PC-3 (cell line): ENCODE measurements around the gene IRGC.

Experiments used
- EZH2 ChIP-seq: fragments of 300-600 bp; sonication (generic); IDR thresholded peaks from one replicate; pipeline ENCODE4 v1.6.1; 2017; ENCODE audit warnings: antibody characterized with exemption, mild to moderate bottlenecking, low read length; ENCODE audit not compliant: unreplicated experiment
- EZH2phosphoT487 ChIP-seq: fragments of 300-600 bp; sonication (generic); IDR thresholded peaks from 2 replicates; pipeline ENCODE4 v1.6.1; 2018; ENCODE audit warnings: mild to moderate bottlenecking, antibody characterized with exemption, low read length, borderline replicate concordance
- TF ChIP-seq, protein P1 (sequence below): fragments of 300-600 bp; sonication (generic); conservative IDR thresholded peaks from 2 replicates; pipeline ENCODE4 v1.5.1; 2017; ENCODE audit warnings: antibody characterized with exemption, low read depth, mild to moderate bottlenecking, low read length

- TF ChIP-seq EZH2 (no peak), EZH2phosphoT487 (no peak)
- TF ChIP-seq, protein P1, sequence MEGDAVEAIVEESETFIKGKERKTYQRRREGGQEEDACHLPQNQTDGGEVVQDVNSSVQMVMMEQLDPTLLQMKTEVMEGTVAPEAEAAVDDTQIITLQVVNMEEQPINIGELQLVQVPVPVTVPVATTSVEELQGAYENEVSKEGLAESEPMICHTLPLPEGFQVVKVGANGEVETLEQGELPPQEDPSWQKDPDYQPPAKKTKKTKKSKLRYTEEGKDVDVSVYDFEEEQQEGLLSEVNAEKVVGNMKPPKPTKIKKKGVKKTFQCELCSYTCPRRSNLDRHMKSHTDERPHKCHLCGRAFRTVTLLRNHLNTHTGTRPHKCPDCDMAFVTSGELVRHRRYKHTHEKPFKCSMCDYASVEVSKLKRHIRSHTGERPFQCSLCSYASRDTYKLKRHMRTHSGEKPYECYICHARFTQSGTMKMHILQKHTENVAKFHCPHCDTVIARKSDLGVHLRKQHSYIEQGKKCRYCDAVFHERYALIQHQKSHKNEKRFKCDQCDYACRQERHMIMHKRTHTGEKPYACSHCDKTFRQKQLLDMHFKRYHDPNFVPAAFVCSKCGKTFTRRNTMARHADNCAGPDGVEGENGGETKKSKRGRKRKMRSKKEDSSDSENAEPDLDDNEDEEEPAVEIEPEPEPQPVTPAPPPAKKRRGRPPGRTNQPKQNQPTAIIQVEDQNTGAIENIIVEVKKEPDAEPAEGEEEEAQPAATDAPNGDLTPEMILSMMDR: peak; percentile 52
Observed at GRCh38 chr19:43723588-43723987, 7.7 kb downstream of the IRGC start.
